Fibroblast of mammary gland (primary cell): ENCODE measurements around the gene PRRC2C.
A peak's percentile ranks its signal among the peaks of the same experiment; 100 is the strongest.
"Not testable (repeated sequence)": the region's sequence is repeated elsewhere in the genome, so short reads cannot be mapped to it uniquely, and the experiment has no call there.

ENCODE experiments used
- DNase-seq: peaks from one replicate; pipeline ENCODE4 v3.0.0-alpha.2; 2010; ENCODE audit warnings: low read depth
- H3K4me3 ChIP-seq: 2 replicates; pipeline ENCODE4 v1.5.1; 2011; ENCODE audit warnings: low read depth, mild to moderate bottlenecking, low read length, moderate library complexity; ENCODE audit not compliant: control insufficient read depth
- CTCF ChIP-seq: conservative IDR thresholded peaks from 2 replicates; pipeline ENCODE4 v1.5.1; 2011; ENCODE audit warnings: low read depth, low read length, inconsistent platforms; ENCODE audit not compliant: control insufficient read depth, insufficient read depth

The PRRC2C gene

GRCh38 chr1:171485375-171486047 lies at the start of gene PRRC2C:
PRRC2C (plus strand) TSS chr1:171485530; CDS start chr1:171512089, 26,559 bp downstream.
- TF ChIP-seq CTCF = peak; percentile 76
- H3K4me3 ChIP-seq = peak within 1 kb of the TSS; percentile 94
- peak; percentile 98 for DNase-seq

DNA sequence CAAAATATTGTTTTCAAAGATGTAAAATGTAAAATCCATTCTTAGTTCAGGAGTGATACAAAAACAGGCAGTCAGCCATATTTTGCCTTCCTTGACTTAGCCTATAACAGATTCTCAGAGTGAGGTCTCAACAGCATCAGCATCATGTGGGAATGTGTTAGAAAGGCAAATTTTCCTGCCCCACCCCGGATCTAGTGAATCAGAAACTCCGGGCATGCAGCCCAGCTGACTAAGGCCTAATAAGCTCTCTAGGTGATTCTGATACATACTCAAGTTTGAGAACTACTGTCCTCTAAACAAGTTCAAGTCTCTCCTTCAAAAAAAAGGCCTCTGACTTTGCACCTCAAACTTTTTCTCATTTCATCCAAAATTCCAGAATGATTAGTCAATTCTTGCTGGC lies 46.9 kb upstream of the PRRC2C start:
- no peak overlapping the region for H3K4me3 ChIP-seq
- DNase-seq = peak; percentile 99
- no peak for TF ChIP-seq CTCF

DNA sequence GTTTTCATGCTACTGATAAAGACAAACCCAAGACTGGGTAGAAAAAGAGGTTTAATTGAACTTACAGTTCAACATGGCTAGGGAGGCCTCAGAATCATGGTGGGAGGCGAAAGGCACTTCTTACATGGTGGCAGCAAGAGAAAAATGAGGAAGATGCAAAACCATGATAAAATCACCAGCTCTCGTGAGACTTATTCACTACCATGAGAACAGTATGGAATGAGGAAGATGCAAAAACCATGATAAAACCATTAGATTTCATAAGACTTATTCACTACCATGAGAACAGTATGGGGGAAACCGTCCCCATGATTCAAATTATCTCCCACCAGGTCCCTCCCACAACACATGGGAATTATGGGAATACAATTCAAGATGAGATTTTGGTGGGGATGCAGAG lies 45.1 kb upstream of the PRRC2C start:
- not testable (repeated sequence) for H3K4me3 ChIP-seq, DNase-seq

- peak; percentile 96 for DNase-seq
- H3K4me3 ChIP-seq = not testable (repeated sequence)
Observed at GRCh38 chr1:171441278-171441895, 43.9 kb upstream of the PRRC2C start.

DNA sequence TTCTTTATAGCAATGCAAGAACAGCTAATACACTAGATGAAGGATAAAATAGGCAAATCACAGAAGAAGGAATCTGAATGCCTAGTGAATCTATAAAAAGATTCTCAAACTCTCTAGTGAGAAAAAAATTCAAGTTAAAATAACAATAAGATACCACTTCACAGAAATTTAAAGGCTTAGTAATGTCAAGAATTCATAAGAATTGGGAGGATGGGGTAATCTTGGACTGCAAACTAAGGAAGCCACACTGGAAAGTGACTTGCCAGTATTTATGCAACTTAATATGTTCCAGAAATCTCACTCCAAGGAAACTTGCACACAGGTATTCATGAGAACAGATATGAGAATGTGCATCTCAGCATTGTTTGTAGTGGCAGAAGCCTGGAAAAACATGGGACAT lies 38.9 kb upstream of the PRRC2C start:
- no peak for DNase-seq
- no peak overlapping the region for H3K4me3 ChIP-seq
- TF ChIP-seq CTCF = no peak

- H3K4me3 ChIP-seq = no peak overlapping the region
- TF ChIP-seq CTCF = no peak
- no peak for DNase-seq
Observed at GRCh38 chr1:171455967-171456366, 29.4 kb upstream of the PRRC2C start.

GRCh38 chr1:171457412-171457811 lies 27.9 kb upstream of the PRRC2C start:
- no peak for TF ChIP-seq CTCF
- no peak overlapping the region for H3K4me3 ChIP-seq
- DNase-seq = peak; percentile 81
